Neural progenitor cell (in vitro differentiated cells): Measurements from ENCODE around the gene FCN3.

Experiments used
- CTCF ChIP-seq: fragments of 200-600 bp; sonication (generic); IDR thresholded peaks from 2 replicates; pipeline ENCODE4 v1.5.1; 2017; ENCODE audit warnings: antibody characterized with exemption, mild to moderate bottlenecking
- EZH2 ChIP-seq: fragments of 200-600 bp; sonication (generic); IDR thresholded peaks from 2 replicates; pipeline ENCODE4 v1.6.1; 2017; ENCODE audit warnings: antibody characterized with exemption, mild to moderate bottlenecking, moderate library complexity

GRCh38 chr1:27338751-27339150 is 35.9 kb downstream of the FCN3 start:
- no peak for TF ChIP-seq EZH2
- no peak for TF ChIP-seq CTCF
